WI38 (cell line): ENCODE measurements around the gene NOS1AP.

Experiments
- H3K4me3 ChIP-seq: 2 replicates; pipeline ENCODE4 v1.5.1; 2011; ENCODE audit warnings: low read depth, mild to moderate bottlenecking, control low read depth, low read length
- TF ChIP-seq, protein P1 (sequence below): IDR thresholded peaks from 2 replicates; pipeline ENCODE4 v1.5.1; 2012; ENCODE audit warnings: low read depth, mild to moderate bottlenecking, control low read depth, low read length

NOS1AP gene

DNA sequence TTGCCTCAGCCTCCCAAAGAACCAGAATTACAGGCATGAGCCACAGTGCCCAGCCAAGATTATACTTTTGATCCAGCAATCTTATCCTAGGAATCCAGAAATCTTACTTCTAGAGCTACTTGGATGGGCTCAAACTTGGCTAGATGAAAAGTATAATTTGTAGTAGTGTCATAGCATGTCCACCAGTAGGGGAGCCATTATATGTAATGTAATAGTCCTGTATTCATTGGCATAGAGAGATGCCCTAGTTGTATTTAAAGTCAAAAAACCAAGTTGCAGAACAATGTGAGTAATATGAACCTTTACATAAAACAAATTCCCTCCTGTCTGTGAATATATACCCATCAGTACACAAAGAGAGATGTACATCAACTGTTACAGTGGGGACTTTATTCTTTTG, 83.9 kb downstream of the NOS1AP start:
- no peak overlapping the region for H3K4me3 ChIP-seq

GRCh38 chr1:162157469-162157868, 88.0 kb downstream of the NOS1AP start:
- TF ChIP-seq, protein P1, sequence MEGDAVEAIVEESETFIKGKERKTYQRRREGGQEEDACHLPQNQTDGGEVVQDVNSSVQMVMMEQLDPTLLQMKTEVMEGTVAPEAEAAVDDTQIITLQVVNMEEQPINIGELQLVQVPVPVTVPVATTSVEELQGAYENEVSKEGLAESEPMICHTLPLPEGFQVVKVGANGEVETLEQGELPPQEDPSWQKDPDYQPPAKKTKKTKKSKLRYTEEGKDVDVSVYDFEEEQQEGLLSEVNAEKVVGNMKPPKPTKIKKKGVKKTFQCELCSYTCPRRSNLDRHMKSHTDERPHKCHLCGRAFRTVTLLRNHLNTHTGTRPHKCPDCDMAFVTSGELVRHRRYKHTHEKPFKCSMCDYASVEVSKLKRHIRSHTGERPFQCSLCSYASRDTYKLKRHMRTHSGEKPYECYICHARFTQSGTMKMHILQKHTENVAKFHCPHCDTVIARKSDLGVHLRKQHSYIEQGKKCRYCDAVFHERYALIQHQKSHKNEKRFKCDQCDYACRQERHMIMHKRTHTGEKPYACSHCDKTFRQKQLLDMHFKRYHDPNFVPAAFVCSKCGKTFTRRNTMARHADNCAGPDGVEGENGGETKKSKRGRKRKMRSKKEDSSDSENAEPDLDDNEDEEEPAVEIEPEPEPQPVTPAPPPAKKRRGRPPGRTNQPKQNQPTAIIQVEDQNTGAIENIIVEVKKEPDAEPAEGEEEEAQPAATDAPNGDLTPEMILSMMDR, result no peak
- no peak overlapping the region for H3K4me3 ChIP-seq

More for the DNA sequence above, 83.9 kb downstream of the NOS1AP start:
- TF ChIP-seq, protein P1, result no peak

GRCh38 chr1:162158624-162159271, 89.3 kb downstream of the NOS1AP start:
- TF ChIP-seq, protein P1, result no peak
- H3K4me3 ChIP-seq, result no peak overlapping the region

GRCh38 chr1:162159515-162159914, 90.0 kb downstream of the NOS1AP start:
- H3K4me3 ChIP-seq, result no peak overlapping the region
- TF ChIP-seq, protein P1, result no peak

- no peak overlapping the region for H3K4me3 ChIP-seq
- TF ChIP-seq, protein P1, result no peak
Measured at GRCh38 chr1:162161916-162162550, 92.5 kb downstream of the NOS1AP start.

DNA sequence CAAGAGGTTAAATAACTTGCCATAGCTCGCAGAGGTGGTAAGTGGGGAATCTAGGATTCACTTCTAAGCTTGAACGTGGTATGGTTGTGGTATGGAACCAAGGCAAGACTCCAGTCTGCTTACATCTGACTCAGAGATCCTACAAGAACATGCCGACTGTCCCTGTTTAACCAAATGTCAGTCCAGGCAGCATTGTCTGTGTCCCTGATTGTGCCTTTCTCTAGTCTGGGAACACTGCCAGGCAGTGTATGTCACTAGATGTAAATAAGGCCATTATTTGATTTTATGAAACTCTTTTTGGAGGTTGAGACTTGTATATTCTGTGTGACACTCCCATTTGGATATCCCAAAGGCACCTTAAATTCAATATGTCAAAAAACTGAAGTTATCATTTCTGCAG, 96.0 kb downstream of the NOS1AP start:
- H3K4me3 ChIP-seq, result no peak overlapping the region
- TF ChIP-seq, protein P1, result no peak

DNA sequence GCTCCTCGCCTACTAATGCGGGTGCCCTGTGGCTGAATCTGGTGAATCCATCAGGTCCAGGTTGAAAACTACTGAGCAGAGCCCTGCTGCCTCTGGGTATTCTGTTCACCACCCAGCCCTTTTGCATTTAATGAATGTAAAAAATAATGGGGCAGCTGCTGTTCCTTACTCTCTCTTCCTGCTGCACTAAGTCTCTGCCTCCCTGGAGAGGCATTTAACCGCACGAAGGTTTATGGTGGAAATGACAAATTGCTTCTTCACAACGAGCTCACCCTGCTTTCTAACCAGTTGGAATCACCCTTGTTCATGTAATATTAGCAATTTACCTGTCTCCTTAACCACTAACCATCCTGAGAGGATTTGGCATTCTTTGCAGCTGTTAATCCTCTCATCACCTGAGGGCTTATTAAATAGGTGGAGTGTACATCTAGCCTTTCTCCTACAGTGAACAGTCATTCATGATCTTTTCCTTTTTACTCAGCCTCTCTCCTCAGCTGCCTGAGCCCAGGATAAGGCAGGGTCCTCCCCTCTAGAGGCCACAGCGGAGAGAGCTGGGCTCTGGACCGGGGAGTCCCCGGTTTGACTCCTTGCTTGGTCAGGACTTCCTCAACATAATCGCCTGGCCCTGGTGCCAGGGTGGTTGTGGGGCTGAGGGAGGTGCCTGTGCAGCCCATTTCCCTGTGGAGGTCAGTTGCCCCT, 97.6 kb downstream of the NOS1AP start:
- TF ChIP-seq, protein P1, result no peak
- no peak overlapping the region for H3K4me3 ChIP-seq
